ENCODE results near the gene PSPH.
A peak's percentile ranks its signal among the peaks of the same experiment; 100 is the strongest.
"Not testable (repeated sequence)": the region's sequence is repeated elsewhere in the genome, so short reads cannot be mapped to it uniquely, and the experiment has no call there.

PSPH gene

DNA sequence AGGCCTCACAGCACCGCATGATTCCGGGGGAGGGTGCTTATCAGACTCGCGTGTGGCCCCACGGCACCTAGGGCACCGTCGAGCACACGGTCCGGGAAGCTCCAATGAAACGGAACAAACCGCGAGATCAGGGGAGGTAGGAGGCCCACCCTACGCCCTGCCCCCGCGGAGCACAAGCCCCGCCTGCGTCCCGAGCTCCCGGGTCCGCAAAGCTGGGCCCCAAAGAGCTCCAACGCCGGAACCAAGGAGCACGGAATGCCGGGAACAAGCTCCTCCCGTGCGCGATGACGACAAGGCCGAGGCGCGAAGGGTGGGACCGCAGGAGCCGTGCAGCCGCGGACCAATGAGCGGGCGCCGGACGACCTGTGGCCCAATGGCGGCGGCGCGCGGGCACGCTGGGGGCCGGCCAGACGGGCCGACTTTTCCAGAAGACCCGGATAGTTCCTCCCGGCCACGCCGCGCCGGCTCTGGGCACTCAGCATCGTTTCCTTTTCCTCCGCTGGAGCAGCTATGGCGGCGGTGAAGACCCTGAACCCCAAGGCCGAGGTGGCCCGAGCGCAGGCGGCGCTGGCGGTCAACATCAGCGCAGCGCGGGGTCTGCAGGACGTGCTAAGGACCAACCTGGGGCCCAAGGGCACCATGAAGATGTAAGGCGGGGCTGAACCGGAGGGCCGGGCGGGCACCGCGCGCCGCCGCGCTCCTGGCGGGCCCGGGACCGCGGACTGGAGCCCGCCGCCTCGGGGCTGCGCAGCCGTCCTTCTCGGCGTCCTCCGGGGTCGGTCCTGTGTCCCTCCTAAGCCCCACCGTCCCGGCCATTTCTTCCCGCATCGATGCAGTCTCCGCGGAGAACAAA is at the start of gene PSPH, which contains the start of gene CCT6A:
Gene PSPH, minus strand, starts transcription at position 106 of the 853 bp plus-strand sequence. CDS start 30,232 bp downstream, outside the sequence.
Gene CCT6A, plus strand, starts transcription at position 427 of the 853 bp plus-strand sequence. Its CDS starts 84 bp downstream, at position 511.
- H3K4me3 ChIP-seq (ENCODE audit: low read depth, low read length) = peak within 1 kb of the TSS; percentile 99
- TF ChIP-seq, protein P1, sequence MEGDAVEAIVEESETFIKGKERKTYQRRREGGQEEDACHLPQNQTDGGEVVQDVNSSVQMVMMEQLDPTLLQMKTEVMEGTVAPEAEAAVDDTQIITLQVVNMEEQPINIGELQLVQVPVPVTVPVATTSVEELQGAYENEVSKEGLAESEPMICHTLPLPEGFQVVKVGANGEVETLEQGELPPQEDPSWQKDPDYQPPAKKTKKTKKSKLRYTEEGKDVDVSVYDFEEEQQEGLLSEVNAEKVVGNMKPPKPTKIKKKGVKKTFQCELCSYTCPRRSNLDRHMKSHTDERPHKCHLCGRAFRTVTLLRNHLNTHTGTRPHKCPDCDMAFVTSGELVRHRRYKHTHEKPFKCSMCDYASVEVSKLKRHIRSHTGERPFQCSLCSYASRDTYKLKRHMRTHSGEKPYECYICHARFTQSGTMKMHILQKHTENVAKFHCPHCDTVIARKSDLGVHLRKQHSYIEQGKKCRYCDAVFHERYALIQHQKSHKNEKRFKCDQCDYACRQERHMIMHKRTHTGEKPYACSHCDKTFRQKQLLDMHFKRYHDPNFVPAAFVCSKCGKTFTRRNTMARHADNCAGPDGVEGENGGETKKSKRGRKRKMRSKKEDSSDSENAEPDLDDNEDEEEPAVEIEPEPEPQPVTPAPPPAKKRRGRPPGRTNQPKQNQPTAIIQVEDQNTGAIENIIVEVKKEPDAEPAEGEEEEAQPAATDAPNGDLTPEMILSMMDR (IDR thresholded peaks at IDR 0.05; ENCODE audit: insufficient read depth, low read depth, low read length, missing control alignments) = no peak
- peak; percentile 99 for DNase-seq (ENCODE audit: low read depth)

DNA sequence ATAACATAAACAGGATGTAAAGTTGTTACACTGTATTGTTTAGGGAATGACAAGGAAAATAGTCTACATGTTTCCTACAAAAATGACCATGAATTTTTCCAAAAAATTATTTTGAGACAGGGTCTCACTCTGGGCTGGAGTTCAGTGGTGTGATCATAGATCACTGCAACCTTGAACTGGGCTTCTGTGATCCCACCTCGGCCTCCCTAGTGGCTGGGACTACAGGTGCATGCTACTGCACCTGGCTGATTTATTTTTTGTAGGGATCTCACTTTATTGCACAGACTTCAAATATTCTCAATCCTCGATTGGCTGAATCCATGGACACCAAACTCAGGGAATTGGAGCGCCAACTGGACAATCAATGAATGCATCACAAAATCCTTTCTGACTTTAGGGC is 48.4 kb upstream of the PSPH start:
- H3K4me3 ChIP-seq (ENCODE audit: low read depth, low read length) = no peak overlapping the region
- no peak for DNase-seq (ENCODE audit: low read depth)
- TF ChIP-seq, protein P1 (IDR thresholded peaks at IDR 0.05; ENCODE audit: insufficient read depth, low read depth, low read length, missing control alignments) = no peak

DNA sequence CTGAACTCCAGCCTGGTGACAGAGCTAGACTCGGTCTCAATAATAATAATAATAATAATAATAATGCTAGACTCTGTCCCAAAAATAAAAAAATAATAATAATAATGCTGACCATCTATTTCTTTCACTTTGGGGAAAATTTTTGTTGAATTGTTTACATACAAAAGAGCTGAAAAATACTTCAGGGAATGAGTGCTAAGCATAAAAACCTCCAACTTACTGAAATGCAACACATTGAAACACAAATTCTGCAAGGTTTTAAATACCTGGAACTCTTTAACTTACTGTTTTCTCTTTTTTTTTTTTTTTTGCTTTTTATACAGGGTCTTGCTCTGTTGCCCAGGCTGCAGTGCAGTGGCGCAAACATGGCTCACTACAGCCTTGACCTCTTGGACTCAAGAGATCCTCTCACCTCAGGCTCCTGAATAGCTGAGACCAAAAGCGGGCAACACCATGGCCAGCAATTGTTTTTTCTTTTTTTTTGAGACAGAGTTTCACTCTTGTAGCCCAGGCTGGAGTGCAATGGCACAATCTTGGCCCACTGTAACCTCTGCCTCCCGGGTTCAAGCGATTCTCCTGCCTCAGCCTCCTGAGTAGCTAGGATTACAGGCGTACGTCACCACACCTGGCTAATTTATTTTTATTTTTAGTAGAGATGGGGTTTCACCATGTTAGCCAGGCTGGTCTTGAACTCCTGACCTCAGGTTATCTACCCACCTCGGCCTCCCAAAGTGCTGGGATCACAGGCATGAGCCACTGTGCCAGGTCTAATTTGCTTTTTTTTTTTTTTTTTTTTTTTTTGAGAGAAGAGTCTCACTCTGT is 47.2 kb upstream of the PSPH start:
- not testable (repeated sequence) for DNase-seq (ENCODE audit: low read depth); H3K4me3 ChIP-seq (ENCODE audit: low read depth, low read length)

DNA sequence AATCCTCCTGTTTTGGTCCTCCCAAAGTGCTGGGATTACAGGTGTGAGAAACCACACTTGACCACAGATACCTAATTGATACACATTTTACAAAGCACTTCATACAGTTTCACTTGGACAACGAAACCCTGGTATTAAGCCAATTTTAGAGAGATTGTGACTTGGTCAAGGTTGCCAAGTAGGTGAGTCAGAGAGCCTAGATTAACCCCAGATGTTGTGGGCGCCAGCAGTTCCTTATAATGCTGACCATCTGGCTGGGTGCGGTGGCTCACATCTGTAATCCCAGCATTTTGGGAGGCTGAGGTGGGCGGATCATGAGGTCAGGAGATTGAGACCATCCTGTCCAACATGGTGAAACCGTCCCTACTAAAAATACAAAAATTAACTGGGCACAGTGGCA is 46.5 kb upstream of the PSPH start:
- TF ChIP-seq, protein P1 (IDR thresholded peaks at IDR 0.05; ENCODE audit: insufficient read depth, low read depth, low read length, missing control alignments) = no peak
- no peak overlapping the region for H3K4me3 ChIP-seq (ENCODE audit: low read depth, low read length)
- peak; percentile 30 for DNase-seq (ENCODE audit: low read depth)

DNA sequence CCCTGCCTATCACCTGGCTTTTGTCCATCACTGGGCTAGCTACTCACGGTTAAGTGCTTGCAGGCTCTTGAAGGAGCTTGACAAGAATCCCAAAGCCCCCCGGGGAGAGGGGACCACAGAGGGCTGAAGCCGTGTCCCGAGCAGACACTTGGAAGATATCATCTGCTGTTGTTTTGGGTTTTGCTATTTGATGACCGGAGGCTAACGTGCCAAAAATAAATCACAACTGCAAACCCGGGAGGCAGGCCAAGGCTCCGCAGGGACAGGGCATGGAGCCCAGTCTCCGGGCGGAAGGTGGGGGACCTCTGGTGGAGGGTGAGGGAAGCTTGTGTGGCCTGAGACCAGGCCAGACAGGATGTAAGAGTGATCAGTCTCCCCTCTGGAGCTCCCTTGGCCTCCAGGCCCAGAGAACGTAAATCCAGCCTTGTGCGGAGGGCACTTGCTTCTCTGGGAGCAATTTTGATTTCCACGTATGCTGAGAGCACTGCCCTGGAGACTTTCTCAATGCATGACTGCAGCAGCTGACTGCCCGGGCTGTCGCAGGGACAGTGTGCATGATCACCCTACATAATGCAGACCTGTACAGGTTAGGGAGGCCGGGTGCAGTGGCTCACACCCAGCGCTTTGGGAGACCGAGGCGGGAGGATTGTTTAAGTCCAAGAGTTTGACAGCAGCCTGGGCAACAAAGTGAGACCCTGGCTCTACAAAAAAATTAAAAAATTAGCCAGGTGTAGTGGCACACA is 41.7 kb upstream of the PSPH start, which contains the start of gene PHKG1:
Gene PHKG1, minus strand, starts transcription at position 164 of the 743 bp plus-strand sequence. CDS start 4,011 bp downstream, outside the sequence.
- TF ChIP-seq, protein P1 (IDR thresholded peaks at IDR 0.05; ENCODE audit: insufficient read depth, low read depth, low read length, missing control alignments) = no peak
- DNase-seq (ENCODE audit: low read depth) = no peak
- no peak within 1 kb of the TSS for H3K4me3 ChIP-seq (ENCODE audit: low read depth, low read length)

DNA sequence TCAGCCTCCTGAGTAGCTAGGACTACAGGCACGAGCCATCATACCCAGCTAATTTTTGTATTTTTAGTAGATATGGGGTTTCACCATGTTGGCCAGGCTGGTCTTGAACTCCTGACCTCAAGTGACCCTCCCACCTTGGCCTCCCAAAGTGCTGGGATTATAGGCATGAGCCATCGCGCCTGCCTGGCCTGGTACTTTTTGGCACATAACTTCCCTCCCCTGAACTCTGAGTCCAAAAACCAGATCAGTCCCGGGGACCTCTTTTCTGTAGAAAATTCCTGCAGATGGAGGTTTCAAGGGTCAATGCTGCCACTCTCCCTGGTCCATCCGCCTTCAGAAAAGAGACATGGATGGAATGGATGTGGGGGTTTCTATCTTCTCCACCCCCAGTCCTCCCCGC is 41.1 kb upstream of the PSPH start:
- H3K4me3 ChIP-seq (ENCODE audit: low read depth, low read length) = not testable (repeated sequence)

DNA sequence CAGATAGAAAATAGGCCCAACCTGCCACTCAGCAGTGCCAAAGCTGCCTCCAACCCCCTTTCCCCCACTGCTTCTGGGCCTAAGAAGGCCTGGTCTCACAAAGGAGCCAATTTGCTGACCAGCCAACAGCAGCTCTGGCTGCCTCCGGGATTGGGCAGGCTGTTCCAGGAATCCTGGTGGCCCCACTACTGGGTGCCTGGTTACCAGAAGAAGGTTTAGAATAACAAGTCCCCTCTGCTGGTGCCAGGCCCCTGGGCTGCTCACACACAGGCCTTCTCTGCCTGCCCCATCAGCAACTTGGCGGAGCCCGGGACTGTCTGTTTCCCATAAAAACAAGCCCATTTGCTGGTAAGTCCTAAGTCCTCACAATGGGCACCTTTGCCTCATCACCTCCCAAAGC is 40.3 kb upstream of the PSPH start:
- no peak overlapping the region for H3K4me3 ChIP-seq (ENCODE audit: low read depth, low read length)
- DNase-seq (ENCODE audit: low read depth) = no peak
- TF ChIP-seq, protein P1 (IDR thresholded peaks at IDR 0.05; ENCODE audit: insufficient read depth, low read depth, low read length, missing control alignments) = no peak

More for the DNA sequence above, 41.1 kb upstream of the PSPH start:
- not testable (repeated sequence) for DNase-seq (ENCODE audit: low read depth)
